Skeletal muscle tissue (tissue), 4 donors: Measurements from ENCODE around the gene TULP4. TPM values are rescaled to one million over a fixed set of nuclear protein-coding genes. Genes with fewer than 3 reads are reported as not detected.

Experiments used
- H3K27ac ChIP-seq: one replicate; pipeline ENCODE4 v1.7.0; 2013; ENCODE audit warnings: mild to moderate bottlenecking, low read depth, low read length, inconsistent platforms
- H3K27me3 ChIP-seq, 3 donors: one replicate each; pipeline ENCODE4 v1.7.0; 2013; ENCODE audit warnings: low read length in 3 of 3; ENCODE audit not compliant: control insufficient read depth in 3 of 3, insufficient read depth in 3 of 3
- H3K36me3 ChIP-seq, 3 donors: one replicate each; pipeline ENCODE4 v1.7.0; 2013; ENCODE audit warnings: low read length in 3 of 3; ENCODE audit not compliant: control insufficient read depth in 3 of 3, insufficient read depth in 3 of 3
- H3K4me1 ChIP-seq, 3 donors: one replicate each; pipeline ENCODE4 v1.7.0; 2013; ENCODE audit warnings: low read length in 3 of 3, mild to moderate bottlenecking in 3 of 3; ENCODE audit not compliant: control insufficient read depth in 3 of 3, insufficient read depth in 3 of 3
- H3K4me3 ChIP-seq, 3 donors: one replicate each; pipeline ENCODE4 v1.7.0; 2013; ENCODE audit warnings: low read length in 3 of 3
- H3K9ac ChIP-seq, 3 donors: one replicate each; pipeline ENCODE4 v1.7.0; 2013; ENCODE audit warnings: low read length in 3 of 3, mild to moderate bottlenecking in 3 of 3, moderate library complexity in 2 of 3, low read depth in 1 of 3
- H3K9me3 ChIP-seq, 3 donors: one replicate each; pipeline ENCODE4 v1.7.0; 2013; ENCODE audit warnings: low read length in 3 of 3; ENCODE audit not compliant: control insufficient read depth in 3 of 3
- total RNA-seq: library from RNA; depleted of rRNA; stranded (reverse); fragments of >200 nt; gene quantifications from one replicate; pipeline ENCODE4 v1.2.3, GENCODE V29; 2014
- donor health status: Osteomylitis.

The TULP4 gene
- total RNA-seq, 1 donor from 2014 or later = 634 TPM

GRCh38 chr6:158283304-158283980 lies 28.8 kb upstream of the TULP4 start:
- H3K4me3 ChIP-seq = no peak overlapping the region
- no peaks in the 10 kb centered on the region for H3K27me3 ChIP-seq
- H3K27ac ChIP-seq = no peak overlapping the region
- H3K4me1 ChIP-seq = peaks cover 14 to 28% (median 17%) of the 10 kb centered on the region in 3 donors
- H3K36me3 ChIP-seq = no peaks in the 10 kb centered on the region
- H3K9ac ChIP-seq = no peak overlapping the region
- H3K9me3 ChIP-seq = no peaks in the 10 kb centered on the region

DNA sequence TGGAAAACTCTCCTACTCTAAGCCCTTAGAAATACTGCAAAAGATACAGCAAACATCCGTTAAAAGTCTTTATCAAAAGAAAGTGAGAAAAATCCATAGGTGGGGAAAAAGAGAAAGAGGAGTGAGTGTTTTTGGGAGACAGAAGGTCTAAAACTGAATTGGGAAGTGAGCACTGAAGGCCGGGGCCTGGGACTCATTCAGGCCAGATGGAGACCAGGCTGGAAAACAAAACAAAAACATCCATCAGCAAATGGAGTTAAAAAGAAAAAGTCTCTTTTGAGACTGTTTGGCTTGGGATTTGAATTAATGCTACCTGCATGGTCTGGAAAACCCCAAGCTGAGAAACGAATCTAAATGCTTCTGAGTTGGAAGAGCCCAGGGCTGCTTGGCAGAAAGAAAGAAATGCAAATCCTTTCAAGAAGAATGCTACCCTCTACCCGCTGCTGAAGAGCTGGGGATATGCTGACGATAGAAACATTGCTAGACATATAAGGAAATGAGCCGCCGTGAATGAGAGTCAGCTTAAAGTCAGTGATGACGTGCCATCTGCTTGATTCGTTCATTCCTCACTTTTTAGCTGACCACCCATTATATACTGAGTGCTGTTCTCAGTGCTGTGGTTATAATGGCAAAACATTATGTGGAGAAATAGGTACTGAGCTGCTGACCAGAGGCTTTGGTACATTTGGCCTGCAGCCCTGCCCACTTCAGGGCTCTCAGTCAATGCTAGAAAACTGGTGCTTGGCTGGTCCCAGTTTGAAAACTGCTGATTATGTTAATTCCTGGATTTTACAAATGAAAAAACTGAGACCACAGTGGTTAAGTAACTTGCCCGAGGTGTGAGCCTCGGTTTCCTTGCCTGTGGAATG lies 28.0 kb upstream of the TULP4 start:
- Histone ChIP-seq H3K27ac (peak overlapping the region; percentile 1), H3K27me3 (no peaks in the 10 kb centered on the region), H3K4me3 (no peak overlapping the region), H3K4me1 (peaks cover 14 to 28% (median 17%) of the 10 kb centered on the region in 3 donors), H3K9me3 (no peaks in the 10 kb centered on the region), H3K36me3 (no peaks in the 10 kb centered on the region), H3K9ac (no peak overlapping the region)

GRCh38 chr6:158284876-158285655 lies 27.2 kb upstream of the TULP4 start:
- Histone ChIP-seq H3K4me3 (no peak overlapping the region), H3K9me3 (no peaks in the 10 kb centered on the region), H3K27ac (no peak overlapping the region), H3K4me1 (peaks cover 14 to 22% (median 14%) of the 10 kb centered on the region in 3 donors), H3K27me3 (no peaks in the 10 kb centered on the region), H3K36me3 (no peaks in the 10 kb centered on the region), H3K9ac (no peak overlapping the region)

DNA sequence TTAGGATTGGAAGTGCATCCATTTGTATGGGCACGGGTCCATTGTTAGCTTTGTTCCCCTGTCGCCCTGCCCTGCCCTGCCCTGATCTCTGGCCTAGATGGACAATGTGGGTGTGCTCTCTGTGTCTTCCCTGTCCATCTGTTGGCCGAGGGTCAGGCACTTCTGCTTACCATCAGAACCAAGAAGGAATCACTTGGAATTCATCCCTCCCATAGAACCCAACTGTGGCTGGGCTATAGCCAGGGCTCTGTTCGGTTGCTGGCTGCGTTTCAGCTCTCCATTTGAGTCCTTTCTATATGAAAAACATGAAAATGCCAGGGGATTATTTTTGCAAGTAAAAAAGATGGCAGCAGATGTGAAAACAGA lies 26.6 kb upstream of the TULP4 start:
- H3K4me1 ChIP-seq = peaks cover 14 to 22% (median 14%) of the 10 kb centered on the region in 3 donors
- H3K9ac ChIP-seq = no peak overlapping the region
- H3K27ac ChIP-seq = no peak overlapping the region

GRCh38 chr6:158286413-158286812 lies 25.9 kb upstream of the TULP4 start:
- Histone ChIP-seq H3K27ac (no peak overlapping the region), H3K4me1 (peaks cover 14 to 22% (median 14%) of the 10 kb centered on the region in 3 donors), H3K27me3 (no peaks in the 10 kb centered on the region), H3K9me3 (no peaks in the 10 kb centered on the region), H3K36me3 (no peaks in the 10 kb centered on the region), H3K9ac (no peak overlapping the region), H3K4me3 (no peak overlapping the region)

More for the DNA sequence above, 26.6 kb upstream of the TULP4 start:
- H3K9me3 ChIP-seq = no peaks in the 10 kb centered on the region
- no peak overlapping the region for H3K4me3 ChIP-seq
- no peaks in the 10 kb centered on the region for H3K36me3 ChIP-seq
- H3K27me3 ChIP-seq = no peaks in the 10 kb centered on the region

- no peak overlapping the region for H3K4me3 ChIP-seq
- H3K27ac ChIP-seq = no peak overlapping the region
- no peaks in the 10 kb centered on the region for H3K27me3 ChIP-seq
- H3K9ac ChIP-seq = no peak overlapping the region
- peaks cover 14 to 22% (median 14%) of the 10 kb centered on the region in 3 donors for H3K4me1 ChIP-seq
- no peaks in the 10 kb centered on the region for H3K9me3 ChIP-seq
- H3K36me3 ChIP-seq = no peaks in the 10 kb centered on the region
Measured at GRCh38 chr6:158287047-158287446, 25.2 kb upstream of the TULP4 start.

GRCh38 chr6:158290040-158290439 lies 22.2 kb upstream of the TULP4 start:
- H3K9ac ChIP-seq = no peak overlapping the region
- no peaks in the 10 kb centered on the region for H3K9me3 ChIP-seq
- H3K36me3 ChIP-seq = no peaks in the 10 kb centered on the region
- no peaks in the 10 kb centered on the region for H3K27me3 ChIP-seq
- H3K27ac ChIP-seq = no peak overlapping the region
- no peak overlapping the region for H3K4me3 ChIP-seq
- peaks cover 14 to 15% (median 14%) of the 10 kb centered on the region in 3 donors for H3K4me1 ChIP-seq

DNA sequence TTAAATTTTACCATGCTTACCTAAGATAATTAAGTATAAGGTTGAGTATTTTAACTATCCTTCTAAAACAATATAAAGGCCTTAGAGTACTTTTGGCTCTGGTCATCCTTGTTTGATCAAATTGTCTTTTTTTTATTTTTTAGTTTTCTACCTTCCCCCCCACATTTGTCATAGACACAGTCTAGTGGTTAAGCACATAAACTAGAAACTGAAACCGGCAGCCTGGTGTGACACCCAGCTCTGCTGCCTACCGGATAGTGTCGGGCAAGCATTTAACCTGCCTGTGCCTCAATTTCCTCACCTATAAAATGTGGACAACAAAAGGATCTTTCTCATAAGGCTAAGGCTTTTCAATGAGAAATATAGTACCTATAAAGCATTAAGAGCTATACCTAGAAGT lies 21.6 kb upstream of the TULP4 start:
- Histone ChIP-seq H3K4me1 (peaks cover 9 to 11% (median 11%) of the 10 kb centered on the region in 3 donors), H3K9ac (no peak overlapping the region), H3K4me3 (no peak overlapping the region), H3K36me3 (no peaks in the 10 kb centered on the region), H3K9me3 (no peaks in the 10 kb centered on the region), H3K27me3 (no peaks in the 10 kb centered on the region), H3K27ac (no peak overlapping the region)

DNA sequence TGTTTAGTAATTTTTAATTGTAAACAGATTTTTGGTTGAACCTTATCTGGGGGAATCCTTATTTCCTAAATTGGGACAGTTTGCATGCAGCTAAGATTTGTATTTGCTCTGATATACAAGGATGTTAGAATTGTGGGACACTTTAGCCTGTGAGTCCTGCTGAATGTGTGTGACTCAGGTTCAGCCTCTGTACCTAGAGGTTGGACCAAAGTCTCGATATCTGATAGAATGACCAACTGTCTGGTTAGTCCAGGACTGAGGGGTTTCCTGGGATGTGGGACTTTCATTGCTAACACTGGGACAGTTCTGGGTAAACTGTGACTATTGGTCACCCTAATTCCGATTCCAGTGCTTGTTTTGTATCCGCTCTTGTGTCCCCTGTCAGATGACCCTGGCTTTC lies 20.2 kb upstream of the TULP4 start:
- Histone ChIP-seq H3K4me1 (peaks cover 0 to 6% (median under 1%) of the 10 kb centered on the region in 3 donors), H3K9me3 (no peaks in the 10 kb centered on the region), H3K27me3 (no peaks in the 10 kb centered on the region), H3K9ac (no peak overlapping the region), H3K4me3 (no peak overlapping the region), H3K27ac (no peak overlapping the region), H3K36me3 (no peaks in the 10 kb centered on the region)
